H1 (cell line): ENCODE measurements around the gene FOXL2NB. TPM values are rescaled to one million over a fixed set of nuclear protein-coding genes. Genes with fewer than 3 reads are reported as not detected.

Experiments used
- BACH1 ChIP-seq: IDR thresholded peaks from 2 replicates; pipeline ENCODE4 v1.6.1; 2012; ENCODE audit warnings: low read length, improper control_type of control experiment
- EP300 ChIP-seq, 2 experiments: IDR thresholded peaks; 1 replicate in 1 of 2; 2 replicates in 1 of 2; pipeline ENCODE4 v1.6.1; 2011 to 2012; ENCODE audit warnings: low read depth in 2 of 2, low read length in 2 of 2, mild to moderate bottlenecking in 2 of 2, borderline replicate concordance in 1 of 2, inconsistent platforms in 1 of 2, moderate library complexity in 1 of 2
- GABPA ChIP-seq: IDR thresholded peaks from 2 replicates; pipeline ENCODE4 v1.6.1; 2011; ENCODE audit warnings: mild to moderate bottlenecking, low read length, moderate library complexity, borderline replicate concordance; ENCODE audit not compliant: insufficient read depth
- JUN ChIP-seq: IDR thresholded peaks from 2 replicates; pipeline ENCODE4 v1.6.1; 2011; ENCODE audit warnings: low read depth, mild to moderate bottlenecking, improper control_type of control experiment, low read length
- POLR2AphosphoS5 ChIP-seq: IDR thresholded peaks from 2 replicates; pipeline ENCODE4 v1.6.1; 2011; ENCODE audit warnings: low read depth, low read length
- RAD21 ChIP-seq, 2 experiments: IDR thresholded peaks in 1 of 2; conservative IDR thresholded peaks in 1 of 2; 2 replicates each; pipeline ENCODE4 v1.6.1; 2011; ENCODE audit warnings: low read depth in 2 of 2, low read length in 2 of 2, improper control_type of control experiment in 1 of 2, inconsistent platforms in 1 of 2, mild to moderate bottlenecking in 1 of 2, moderate library complexity in 1 of 2
- SP4 ChIP-seq: IDR thresholded peaks from 2 replicates; pipeline ENCODE4 v1.6.1; 2012; ENCODE audit warnings: low read length, inconsistent platforms
- SRF ChIP-seq: IDR thresholded peaks from 2 replicates; pipeline ENCODE4 v1.6.1; 2011; ENCODE audit warnings: mild to moderate bottlenecking, low read depth, low read length, moderate library complexity
- TCF12 ChIP-seq: IDR thresholded peaks from 2 replicates; pipeline ENCODE4 v1.6.1; 2011; ENCODE audit warnings: low read depth, mild to moderate bottlenecking, low read length
- polyA plus RNA-seq, 7 experiments: library from polyadenylated mRNA; depleted of rRNA in 3 of 7; stranded (reverse) in 5 of 7; unstranded in 2 of 7; fragments of >200 nt in 5 of 7; fragments of 200-250 nt in 2 of 7; gene quantifications; 1 replicate in 5 of 7; 2 replicates in 1 of 7; 4 replicates in 1 of 7; pipeline versions ENCODE4 v1.2.1 to v1.2.3, GENCODE V29; 2011 to 2013; ENCODE audit warnings: missing spikeins in 2 of 7, mixed read lengths in 2 of 7
- total RNA-seq: library from RNA; stranded (reverse); fragmentation: NEBNext Ultra II Directional; extraction: Animal tissue kit (Norgen Biotek cat#: 25700); gene quantifications from 2 replicates; pipeline ENCODE4 v1.2.1, GENCODE V29; 2021
- TF ChIP-seq, protein P1 (sequence below), 3 experiments: IDR thresholded peaks; 1 replicate in 2 of 3; 2 replicates in 1 of 3; pipeline versions ENCODE4 v1.5.1 to v1.6.1; 2011; ENCODE audit warnings: low read length in 3 of 3, mild to moderate bottlenecking in 3 of 3, inconsistent platforms in 2 of 3, low read depth in 1 of 3, moderate library complexity in 1 of 3; ENCODE audit not compliant: insufficient read depth in 1 of 3; ENCODE audit errors: control extremely low read depth in 1 of 3

Gene FOXL2NB
- total and polyA plus RNA-seq, 2 of the 8 experiments (the other 6 are each of a cell fraction or from before 2014, with no cell fraction given), result 5.4 to 7.3 TPM

DNA sequence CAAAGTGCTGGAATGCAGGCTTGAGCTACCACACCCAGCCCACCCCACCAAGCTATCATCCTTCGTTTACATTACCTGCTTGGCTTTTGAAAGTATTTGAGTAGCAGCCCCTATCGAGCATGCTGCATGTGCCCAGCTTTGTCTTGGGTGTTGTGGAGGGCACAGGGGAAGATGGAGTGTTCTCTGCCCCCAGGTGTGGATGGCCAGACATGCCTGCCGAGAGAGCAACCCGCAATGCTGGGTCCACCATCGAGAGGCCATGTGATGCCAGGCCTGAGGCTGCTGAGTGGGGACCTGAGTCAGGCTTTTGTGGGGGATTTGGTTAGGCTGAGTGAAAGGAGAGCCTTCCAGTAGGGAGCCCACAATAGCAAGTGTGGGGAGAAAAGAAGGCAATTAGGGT, 25.9 kb downstream of the FOXL2NB start (continued):
- TF ChIP-seq, protein P1, sequence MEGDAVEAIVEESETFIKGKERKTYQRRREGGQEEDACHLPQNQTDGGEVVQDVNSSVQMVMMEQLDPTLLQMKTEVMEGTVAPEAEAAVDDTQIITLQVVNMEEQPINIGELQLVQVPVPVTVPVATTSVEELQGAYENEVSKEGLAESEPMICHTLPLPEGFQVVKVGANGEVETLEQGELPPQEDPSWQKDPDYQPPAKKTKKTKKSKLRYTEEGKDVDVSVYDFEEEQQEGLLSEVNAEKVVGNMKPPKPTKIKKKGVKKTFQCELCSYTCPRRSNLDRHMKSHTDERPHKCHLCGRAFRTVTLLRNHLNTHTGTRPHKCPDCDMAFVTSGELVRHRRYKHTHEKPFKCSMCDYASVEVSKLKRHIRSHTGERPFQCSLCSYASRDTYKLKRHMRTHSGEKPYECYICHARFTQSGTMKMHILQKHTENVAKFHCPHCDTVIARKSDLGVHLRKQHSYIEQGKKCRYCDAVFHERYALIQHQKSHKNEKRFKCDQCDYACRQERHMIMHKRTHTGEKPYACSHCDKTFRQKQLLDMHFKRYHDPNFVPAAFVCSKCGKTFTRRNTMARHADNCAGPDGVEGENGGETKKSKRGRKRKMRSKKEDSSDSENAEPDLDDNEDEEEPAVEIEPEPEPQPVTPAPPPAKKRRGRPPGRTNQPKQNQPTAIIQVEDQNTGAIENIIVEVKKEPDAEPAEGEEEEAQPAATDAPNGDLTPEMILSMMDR (IDR thresholded peaks at IDR 0.05; ENCODE audit: control extremely low read depth in 1 of 3, insufficient read depth in 1 of 3, low read depth in 1 of 3, low read length in 3 of 3), result no peak
- TF ChIP-seq EP300 (IDR thresholded peaks at IDR 0.05; ENCODE audit: borderline replicate concordance in 1 of 2, low read depth in 2 of 2, low read length in 2 of 2), result no peak
- no peak for TF ChIP-seq SP4
- no peak for TF ChIP-seq SRF
- no peak for TF ChIP-seq GABPA
- no peak for TF ChIP-seq JUN
- TF ChIP-seq TCF12, result no peak
- no peak for TF ChIP-seq RAD21 (IDR thresholded peaks at IDR 0.05 in 1 of 2, conservative IDR thresholded peaks at IDR 0.05 in 1 of 2; ENCODE audit: low read depth in 2 of 2, low read length in 2 of 2)
- no peak for TF ChIP-seq POLR2AphosphoS5
- no peak for TF ChIP-seq BACH1
